HG03064 (cell line): ENCODE measurements around the gene ISCA2.

Experiments used
- ATAC-seq: cut with Tn5 transposase; IDR thresholded peaks from one replicate; pipeline ENCODE4 v1.9.1; 2021; ENCODE audit warnings: low read depth; ENCODE audit not compliant: unreplicated experiment

The ISCA2 gene

DNA sequence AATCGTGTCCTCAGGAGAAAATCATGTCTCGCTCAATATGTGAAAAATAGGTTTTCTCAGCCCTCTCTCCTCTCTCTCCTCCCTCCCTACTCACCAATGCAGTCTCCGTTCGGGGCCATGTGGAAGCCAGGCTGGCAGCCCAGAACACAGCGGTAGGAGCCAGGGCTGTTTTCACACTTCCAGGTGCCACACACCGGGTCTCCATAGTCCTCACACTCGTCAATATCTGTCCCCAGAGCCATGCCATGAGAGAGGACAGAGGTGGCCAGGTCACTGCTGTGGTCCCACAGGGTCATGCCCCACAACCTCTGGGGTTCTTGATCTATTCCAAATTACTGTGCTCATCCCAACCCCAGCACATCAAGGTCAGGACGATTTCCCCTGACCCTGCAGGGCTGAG is 13.5 kb downstream of the ISCA2 start:
- ATAC-seq = no peak

DNA sequence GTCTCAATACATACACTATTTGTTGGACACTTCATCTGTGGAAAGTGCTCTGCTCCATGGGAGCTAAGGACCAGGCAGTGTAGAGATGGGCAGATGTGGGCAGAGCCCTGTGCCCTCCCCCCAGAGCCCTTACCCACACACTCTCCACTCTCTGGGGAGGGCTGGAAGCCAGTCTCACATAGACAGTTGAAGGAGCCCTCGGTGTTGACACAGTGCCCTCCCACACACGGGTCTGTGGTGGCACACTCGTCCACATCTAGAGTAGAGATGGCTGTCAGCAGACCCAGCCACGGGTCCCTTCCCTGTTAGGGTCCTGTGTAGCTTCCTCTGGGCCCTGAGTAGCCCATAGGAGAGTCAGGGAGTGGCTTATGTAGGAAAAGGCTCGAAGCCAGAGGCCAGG is 14.3 kb downstream of the ISCA2 start:
- ATAC-seq = no peak

DNA sequence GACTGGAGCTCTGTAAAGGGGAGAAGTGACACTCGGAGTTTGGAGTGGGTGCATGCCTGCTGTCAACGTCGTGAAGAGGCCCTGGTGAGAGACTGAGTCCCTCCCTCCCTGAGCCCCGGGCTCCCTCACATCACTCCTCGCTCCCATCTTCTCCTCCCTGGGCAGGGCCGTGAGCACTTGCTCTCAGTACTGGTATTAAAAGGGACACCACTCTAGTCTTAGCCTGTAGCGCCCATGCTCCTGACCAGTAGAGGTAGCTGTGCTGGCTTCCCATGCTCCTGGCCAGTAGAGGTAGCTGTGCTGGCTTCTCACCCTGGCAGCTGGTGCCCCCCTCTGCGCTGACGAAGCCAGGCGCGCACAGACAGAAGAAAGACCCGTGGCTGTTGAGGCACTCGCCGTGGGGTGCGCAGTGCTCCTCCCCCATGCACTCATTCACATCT is 14.7 kb downstream of the ISCA2 start:
- ATAC-seq = no peak

DNA sequence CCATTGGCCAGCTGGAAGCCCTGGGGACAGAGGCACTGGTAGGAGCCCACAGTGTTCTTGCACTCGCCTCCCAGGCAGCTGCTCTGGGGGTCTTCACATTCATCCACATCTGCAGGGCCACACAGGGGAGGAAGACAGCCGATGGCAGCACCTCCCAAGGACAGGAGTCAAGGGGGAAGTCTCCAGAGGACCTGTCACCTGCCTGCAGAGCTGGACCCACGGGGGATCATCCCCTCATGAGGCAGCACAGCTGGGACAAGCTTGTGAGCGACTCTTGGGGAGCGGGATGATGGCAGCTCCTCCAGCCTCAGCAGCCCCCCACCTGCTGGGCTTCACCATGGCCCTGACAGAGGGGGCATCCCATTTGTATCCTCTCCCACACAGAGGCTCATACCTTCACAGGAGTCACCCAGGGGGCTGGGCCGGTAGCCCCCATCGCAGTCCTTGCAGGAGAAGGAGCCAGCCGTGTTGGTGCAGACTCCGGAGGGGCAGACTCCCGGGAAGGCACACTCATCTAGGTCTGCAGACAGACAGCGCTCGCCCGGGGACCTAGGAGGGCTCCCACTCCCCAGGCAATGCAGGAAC is 15.4 kb downstream of the ISCA2 start:
- no peak for ATAC-seq

DNA sequence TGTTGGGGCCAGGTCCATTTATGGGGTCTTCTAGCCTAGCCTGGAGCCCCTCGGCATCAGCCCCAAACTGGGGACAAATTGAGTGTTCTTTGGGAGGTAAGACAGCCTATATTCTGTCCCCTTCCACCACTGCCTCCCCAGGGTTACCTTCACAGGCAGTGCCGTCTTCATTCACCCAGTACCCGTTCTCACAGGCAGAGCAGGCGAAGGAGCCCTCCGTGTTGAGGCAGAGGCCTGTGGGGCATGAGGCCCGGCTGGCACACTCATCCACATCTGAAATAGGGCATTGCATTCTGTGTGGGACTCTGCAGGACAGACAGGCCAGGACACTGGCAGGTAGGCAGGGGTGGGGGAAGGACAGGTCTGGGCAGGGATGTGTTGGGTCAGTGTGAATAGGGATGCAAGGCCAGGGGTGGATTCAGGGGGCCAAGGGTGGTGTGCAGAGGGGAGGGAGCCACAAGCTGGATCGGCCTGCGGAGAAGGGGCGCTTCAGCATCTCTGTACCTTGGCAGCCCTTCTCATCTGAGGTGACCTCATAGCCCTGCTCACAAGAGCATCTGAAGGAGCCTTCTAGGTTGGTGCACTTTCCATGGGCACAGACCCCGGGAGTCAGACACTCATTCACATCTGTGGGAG is 16.1 kb downstream of the ISCA2 start:
- no peak for ATAC-seq

DNA sequence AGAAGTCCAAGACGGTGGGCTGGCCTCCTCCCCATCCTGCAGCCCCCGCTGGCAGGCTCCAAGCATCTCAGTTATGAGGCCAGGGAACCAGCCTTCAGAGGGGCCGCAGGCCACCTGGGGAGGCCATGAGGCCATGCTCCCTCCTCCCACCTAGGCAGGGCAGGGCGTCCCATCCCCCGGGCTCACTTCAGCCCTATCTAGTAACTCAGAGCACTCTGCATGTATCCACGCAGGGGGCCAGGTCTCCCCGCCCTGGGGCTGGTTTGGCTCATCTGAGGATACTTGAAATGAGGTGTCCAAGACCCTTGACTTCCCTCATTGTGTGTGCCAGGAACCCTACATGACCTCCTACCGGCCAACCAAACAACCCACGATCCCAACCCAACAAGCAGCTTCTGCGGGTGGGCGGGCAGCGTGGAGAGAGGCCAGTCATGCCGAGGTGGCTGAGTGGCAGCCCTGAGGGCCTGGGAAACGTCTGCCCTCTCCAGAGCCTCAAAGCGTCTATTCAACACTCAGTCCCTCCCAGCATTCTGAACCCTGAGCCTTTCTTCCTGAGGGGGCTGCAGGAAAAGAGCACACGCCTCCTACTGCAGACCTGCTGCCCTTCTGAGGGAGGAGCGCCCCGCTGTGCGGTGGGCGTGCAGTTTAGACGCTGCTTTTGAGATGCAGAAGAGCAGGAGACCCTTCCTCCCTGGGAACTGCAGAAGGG is 16.8 kb downstream of the ISCA2 start:
- ATAC-seq = no peak

DNA sequence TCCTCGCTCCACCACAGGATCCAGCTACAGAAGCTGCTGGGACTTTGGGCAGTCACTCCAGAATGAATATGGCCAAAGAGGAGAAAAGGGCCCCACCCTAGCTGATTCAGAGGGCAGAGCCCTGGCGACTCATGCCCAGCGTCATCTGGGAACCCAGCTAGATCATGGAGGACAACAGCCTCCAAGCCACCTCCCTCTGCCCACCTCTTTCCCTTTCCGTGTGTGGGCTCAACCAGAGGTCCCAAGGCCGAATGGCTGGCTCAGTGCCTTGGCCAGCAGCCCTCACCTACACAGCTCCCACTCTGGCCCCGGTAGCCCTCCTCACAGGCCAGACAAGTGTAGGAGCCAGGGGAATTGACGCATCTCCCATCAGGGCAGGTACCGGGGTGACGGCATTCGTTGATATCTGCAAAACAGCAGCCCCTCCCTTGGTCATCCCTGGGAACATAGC is 17.4 kb downstream of the ISCA2 start:
- ATAC-seq = no peak

DNA sequence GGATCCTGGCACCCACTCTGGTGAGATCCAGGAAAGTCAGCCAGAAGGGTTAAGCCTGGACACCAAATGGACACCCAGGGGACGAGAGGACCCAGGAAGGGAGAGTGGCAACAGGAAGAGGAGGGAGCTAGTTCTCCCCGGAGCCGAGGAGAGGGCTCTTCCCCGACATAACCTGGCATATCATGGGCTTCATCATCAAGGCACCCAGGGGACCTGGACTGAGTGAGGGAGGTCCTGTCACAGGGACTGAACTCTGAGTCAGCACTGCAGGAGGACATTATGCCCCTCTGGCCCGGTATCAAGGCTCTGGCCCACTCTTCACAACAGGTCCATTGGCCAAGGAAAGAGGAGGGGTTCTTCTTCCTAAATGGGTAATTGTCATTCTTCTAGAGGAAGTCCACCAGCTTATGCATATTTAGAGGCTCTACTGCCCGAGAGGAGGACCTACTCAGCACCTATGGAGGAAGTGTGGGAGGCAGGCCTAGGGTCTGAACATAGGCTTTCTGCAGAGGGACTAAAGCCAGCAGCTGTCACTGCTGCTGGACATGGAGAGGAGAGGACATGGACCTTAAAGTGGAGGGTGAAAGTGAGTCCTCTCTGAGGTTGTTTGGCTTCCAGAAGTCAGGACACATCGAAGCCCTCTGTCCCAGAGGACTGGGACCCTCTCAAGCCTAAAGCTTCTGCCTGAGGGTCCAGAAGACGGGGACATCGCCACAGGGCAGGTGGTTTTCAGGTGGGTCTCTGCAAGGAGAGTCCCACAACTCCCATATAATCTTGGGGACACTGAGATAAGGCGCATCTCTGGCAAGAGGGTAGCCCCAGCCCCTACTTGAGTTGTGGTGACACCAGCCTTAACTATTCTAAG is 18.6 kb downstream of the ISCA2 start:
- ATAC-seq = no peak

DNA sequence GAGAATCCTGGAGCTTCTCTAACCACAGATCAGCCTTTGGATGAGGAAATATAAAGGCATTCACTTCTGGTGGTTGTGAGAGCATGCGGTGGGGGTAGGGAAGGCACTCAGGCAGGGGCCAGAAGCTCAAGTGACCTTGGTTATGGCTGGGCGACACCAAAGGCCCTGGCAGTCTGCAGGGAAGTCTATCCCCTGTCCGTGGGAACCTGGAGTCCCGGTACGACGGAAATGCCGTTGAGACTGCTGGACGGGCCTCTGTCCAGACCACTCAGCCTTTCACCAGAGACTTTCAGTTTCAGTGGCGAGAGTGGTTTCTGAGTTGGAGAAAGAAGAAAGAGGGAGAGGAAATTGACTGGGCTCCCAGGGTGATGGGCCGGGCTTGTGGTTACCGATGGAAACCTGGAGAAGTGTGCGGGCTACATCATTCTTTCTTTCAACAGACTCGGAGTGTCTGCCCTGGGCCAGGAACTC is 20.9 kb downstream of the ISCA2 start:
- ATAC-seq = no peak

DNA sequence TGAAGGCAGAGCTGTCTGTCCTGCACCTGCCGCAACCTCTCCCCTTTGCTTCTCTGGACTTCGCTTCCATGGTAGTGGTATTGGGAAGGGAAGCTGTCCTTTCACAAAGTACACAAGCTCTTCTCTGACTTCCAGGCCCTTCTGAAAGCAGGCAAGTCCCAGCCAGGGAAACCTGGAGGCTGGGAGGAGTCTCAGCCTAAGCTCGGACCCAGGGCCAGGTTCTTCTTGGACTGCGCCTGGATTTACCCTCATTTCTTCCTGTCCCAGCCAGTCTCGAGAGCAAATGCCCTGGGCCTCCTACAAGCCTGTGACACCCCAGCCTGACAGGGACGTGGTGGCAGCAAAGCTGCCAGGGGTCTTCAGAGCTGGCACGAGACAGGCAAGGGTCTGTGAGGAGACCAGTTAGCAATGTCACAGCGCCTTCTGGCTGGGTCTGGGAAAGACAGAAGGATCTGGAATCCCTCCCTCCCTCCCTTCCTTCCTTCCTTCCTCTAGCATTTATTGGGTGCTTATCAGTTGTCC is 22.4 kb downstream of the ISCA2 start:
- ATAC-seq = no peak

DNA sequence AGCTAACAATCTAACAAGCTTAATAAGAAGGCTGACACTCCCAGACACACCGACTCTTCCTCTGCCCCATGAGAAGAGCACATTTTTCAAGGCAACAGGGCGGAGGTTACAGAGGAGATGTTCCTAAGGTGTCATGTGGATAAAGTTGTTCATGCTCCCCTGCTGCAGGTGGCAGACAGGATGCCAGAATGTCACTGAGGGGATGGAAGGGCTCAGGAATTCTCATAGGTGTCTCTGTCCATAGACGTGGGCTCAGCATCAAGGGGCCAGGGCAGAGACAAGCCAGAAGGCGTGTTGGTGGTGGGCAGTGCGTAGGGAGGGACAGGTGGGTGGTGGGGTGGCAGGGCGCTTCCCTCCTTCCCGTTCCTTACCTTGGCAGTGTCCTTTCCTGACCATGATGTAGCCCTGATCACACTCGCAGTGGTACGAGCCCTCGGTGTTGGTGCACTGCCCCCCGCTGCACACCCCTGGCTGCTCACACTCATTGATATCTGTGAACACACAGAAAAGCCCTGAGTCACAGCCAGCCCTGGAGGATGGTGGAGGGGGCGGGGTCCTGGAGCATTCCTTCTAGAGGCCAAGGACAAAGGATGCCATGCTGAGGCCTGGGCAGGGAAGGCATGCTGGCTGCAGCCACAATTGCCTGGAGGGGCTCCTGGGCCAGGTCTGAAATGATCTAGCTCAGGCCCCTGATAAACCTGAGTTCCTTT is 23.0 kb downstream of the ISCA2 start:
- ATAC-seq = no peak

DNA sequence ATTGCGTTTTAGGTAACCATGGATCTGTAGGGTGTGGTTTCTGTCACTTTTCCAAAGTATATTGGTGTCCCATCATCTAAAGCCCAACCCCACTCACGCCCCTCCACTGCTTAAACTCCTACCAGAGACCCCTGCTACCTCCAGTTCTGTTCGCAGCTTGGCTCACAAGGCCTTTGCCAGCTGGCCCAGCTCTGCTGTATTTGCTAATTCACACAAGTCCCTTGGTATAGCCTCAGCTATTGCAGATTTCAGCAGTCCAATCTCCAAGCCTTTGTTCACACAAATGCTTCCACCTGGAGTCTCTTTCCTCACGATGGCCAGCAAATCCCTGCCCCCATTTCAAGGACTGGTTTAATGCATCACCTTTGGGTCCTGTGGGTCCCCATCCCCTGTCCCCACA is 24.2 kb downstream of the ISCA2 start:
- no peak for ATAC-seq

DNA sequence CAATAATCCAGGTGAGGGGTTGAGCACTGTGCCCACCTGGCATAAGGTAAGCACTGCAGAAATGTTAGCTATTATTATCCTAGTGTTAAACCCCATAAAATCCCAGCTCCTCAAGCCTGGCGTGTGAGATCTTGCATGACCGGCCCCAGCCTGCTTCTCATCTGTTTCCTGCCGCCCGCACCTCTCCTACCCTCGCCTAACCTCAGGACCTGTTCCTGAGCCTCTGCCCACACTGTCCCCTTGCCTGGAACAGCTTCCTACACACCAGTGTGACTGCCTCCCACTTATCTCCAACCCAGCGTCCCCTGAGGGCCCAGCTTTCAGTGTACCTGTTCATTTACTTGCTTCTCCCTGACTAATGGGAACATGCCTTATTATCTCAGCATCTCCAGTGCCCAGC is 24.7 kb downstream of the ISCA2 start:
- no peak for ATAC-seq

DNA sequence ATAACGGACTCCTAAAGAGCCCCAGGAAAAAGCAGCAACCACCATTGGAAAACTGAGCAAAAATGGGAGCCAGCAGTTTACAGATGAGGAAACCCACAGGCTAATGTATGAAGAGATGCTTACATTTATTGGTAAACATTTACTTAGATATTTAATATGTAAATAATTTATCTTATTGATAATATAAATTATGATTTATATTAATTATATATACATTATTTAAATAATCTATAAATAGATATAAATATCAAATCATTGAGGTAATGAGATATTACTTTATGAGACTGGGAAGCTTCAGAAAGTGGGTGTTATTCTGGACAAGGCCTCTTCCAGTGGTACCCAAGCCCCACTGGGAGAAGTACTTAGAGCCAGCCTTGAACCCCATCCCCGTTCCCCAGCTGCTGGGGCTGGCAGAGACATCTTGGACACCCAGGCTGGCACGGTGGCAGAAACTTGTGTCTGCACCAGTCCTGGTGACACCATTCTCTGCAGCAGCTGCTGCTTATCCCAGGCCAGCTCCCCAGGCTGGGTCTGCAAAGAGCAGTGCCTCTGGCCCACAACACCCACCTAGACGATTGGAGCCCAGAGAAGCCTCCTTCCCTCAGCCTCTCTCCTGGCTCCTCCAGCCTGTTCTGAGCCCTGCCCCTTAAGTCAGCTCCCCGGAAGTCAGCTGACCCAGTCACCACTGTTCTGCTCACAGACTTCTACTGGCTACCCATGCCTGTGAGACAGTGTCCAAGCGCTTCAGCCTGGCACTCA is 25.9 kb downstream of the ISCA2 start:
- no peak for ATAC-seq

DNA sequence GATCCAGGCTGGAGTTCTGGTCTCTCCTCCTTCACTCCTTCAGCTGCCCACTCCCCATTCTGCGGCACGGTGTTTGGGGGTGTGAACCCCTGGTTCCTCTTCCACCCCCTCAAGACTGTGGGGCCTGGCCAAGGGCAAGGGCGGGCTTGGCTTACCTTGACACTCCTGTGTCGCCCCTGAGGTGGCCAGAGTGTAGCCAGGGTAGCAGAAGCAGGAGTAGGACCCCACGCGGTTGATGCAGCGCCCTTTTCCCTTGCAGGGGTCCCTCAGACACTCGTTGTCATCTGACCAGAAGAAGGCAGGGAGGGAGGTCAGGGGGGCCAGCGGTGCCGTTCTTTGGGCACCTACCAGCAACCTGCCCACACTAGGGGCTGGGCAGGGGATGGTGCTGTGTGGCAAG is 28.2 kb downstream of the ISCA2 start:
- no peak for ATAC-seq

DNA sequence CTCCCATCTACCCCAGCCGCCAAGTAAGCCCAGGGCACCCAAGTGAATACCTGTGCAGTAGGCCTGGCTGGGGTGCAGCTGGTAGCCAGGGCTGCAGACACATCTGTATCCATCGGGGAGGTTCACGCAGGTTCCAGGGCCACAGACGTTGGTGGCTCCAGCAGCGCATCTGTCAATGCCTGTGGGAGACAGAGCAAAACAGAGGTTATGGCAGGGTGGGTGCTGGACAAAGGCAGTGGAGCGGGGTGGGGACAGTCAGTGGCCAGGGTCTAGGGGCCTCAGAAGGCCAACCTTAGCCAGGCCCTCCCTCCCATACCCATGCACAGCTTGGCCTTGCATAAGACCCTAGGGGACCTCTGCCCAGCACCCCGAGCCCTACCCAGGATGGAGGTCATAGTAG is 29.2 kb downstream of the ISCA2 start:
- ATAC-seq = no peak

DNA sequence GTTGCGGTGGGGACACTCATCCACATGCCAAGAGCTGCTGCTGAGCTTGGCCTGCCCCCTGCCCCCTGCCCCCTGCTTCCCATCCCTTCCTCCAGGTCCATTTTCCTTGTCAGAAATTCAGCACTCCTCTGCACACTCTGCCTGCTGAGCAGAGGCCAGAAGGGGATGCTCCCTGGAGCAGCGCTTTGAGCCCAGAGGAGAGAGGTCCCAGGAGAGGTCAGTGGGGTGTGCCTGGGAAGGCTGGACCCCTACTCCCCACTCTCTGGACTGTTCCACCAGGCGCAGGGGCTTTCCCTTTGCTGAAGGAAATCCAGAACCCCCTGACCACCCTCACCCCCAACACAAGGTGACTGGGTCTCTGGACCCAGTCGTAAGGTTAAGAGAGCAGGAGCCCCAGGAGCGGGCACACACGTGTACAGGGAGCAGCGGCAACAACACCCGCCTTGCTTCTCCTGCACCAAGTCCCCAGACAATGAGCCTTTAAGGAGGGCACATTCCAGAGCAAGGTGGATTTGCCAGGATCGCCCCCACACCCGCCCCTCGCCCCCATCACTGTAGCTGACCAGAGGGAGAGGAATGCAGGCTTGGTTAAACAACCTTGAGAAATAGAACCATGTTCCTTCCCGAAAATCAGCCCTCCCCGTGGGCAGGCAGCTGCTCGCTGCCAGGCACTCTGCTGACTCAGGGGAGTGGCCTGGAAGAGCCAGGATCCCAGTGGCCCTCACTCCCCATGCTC is 30.7 kb downstream of the ISCA2 start:
- ATAC-seq = no peak

DNA sequence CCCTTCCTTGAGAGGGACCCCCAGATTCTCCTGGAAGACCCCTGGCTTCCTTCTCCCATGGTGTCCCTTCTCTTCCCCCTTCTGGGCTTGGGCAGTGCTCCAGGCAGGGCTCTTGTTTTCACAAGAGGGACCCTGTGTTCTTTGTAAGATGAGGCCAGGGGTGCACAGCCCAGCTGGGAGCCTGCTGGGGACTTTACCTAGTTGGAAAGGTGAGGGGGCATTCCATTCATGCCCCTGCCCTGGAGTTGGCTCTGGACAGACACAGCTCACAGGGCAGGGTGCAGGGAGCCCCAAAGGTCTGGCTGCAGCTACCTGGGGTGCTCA is 31.2 kb downstream of the ISCA2 start:
- ATAC-seq = no peak

DNA sequence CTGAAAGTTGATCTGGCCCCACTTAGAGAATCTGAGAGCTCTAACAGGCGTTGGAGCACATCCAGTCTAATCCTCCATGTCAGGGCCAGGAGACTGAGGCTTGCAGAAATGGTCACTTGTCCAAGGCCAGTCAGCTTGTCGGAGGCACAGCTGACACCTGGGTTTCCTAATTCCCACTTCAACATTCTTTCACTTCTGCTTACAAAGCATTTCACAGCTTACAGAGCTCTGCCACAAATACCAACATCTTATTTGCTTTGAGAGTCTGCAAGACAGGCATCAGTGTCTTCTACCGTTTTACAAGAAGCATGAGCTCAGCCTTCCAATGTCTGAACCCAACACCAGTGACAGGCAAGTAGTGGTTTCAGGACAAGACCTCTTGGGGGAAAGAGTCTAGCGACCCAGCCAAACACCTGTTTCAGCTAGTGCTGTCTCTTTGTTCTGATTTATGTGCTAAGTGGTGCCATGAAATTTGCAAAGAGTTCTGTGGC is 31.8 kb downstream of the ISCA2 start:
- no peak for ATAC-seq
